Osteoblast (primary cell): ENCODE results near the gene ROCK2. TPM values are rescaled to one million over a fixed set of nuclear protein-coding genes. Genes with fewer than 3 reads are reported as not detected.

Experiments
- DNase-seq: peaks from one replicate; pipeline ENCODE4 v3.0.0; 2011; ENCODE audit warnings: low spot score, mixed read lengths; ENCODE audit not compliant: insufficient read length; ENCODE audit errors: missing footprints
- H2AFZ ChIP-seq: 2 replicates; pipeline ENCODE4 v1.6.0; 2011; ENCODE audit warnings: mild to moderate bottlenecking, low read length
- H3K27ac ChIP-seq: 2 replicates; pipeline ENCODE4 v1.5.1; 2011; ENCODE audit warnings: mild to moderate bottlenecking, low read depth, low read length, moderate library complexity
- H3K27me3 ChIP-seq: 2 replicates; pipeline ENCODE4 v1.6.0; 2012; ENCODE audit warnings: mild to moderate bottlenecking, control low read depth, inconsistent platforms, low read length, moderate library complexity; ENCODE audit not compliant: insufficient read depth
- H3K36me3 ChIP-seq: 2 replicates; pipeline ENCODE4 v1.5.1; 2011; ENCODE audit warnings: mild to moderate bottlenecking, low read length, control low read depth, moderate library complexity; ENCODE audit not compliant: insufficient read depth
- H3K4me1 ChIP-seq: 2 replicates; pipeline ENCODE4 v1.5.1; 2011; ENCODE audit warnings: mild to moderate bottlenecking, low read length, control low read depth, moderate library complexity; ENCODE audit not compliant: insufficient read depth
- H3K4me2 ChIP-seq: 2 replicates; pipeline ENCODE4 v1.6.0; 2011; ENCODE audit warnings: mild to moderate bottlenecking, low read length; ENCODE audit not compliant: insufficient read depth
- H3K4me3 ChIP-seq: fragments of 200-600 bp; sonication (generic); 3 replicates; pipeline ENCODE4 v1.5.1; 2012; ENCODE audit warnings: mild to moderate bottlenecking, low read length, inconsistent platforms; ENCODE audit not compliant: insufficient read depth
- H3K79me2 ChIP-seq: 2 replicates; pipeline ENCODE4 v1.6.0; 2012; ENCODE audit warnings: mild to moderate bottlenecking, low read length, control low read depth, inconsistent platforms; ENCODE audit not compliant: insufficient read depth
- H3K9me3 ChIP-seq: 2 replicates; pipeline ENCODE4 v1.5.1; 2011; ENCODE audit warnings: low read depth, low read length, control low read depth
- H4K20me1 ChIP-seq: 2 replicates; pipeline ENCODE4 v1.6.0; 2012; ENCODE audit warnings: mild to moderate bottlenecking, low read length, control low read depth; ENCODE audit not compliant: insufficient read depth
- total RNA-seq: library from RNA; depleted of rRNA; stranded (reverse); fragments of >200 nt; gene quantifications from 2 replicates; pipeline ENCODE4 v1.2.3, GENCODE V29; 2012
- TF ChIP-seq, protein P1 (sequence below): IDR thresholded peaks from 2 replicates; pipeline ENCODE4 v1.5.1; 2011; ENCODE audit warnings: mild to moderate bottlenecking, low read depth, low read length, moderate library complexity; ENCODE audit errors: extremely low read depth

The ROCK2 gene
- total RNA-seq, 1 donor = 59.7 TPM

- Histone ChIP-seq H3K27ac (no peak overlapping the region), H4K20me1 (peaks cover 55% of the 10 kb centered on the region), H3K4me3 (no peak overlapping the region), H3K9me3 (no peaks in the 10 kb centered on the region), H3K27me3 (no peaks in the 10 kb centered on the region), H3K79me2 (peaks cover 82% of the 10 kb centered on the region), H3K4me1 (no peaks in the 10 kb centered on the region), H3K4me2 (no peak overlapping the region), H2AFZ (no peak overlapping the region), H3K36me3 (no peaks in the 10 kb centered on the region)
- TF ChIP-seq, protein P1, sequence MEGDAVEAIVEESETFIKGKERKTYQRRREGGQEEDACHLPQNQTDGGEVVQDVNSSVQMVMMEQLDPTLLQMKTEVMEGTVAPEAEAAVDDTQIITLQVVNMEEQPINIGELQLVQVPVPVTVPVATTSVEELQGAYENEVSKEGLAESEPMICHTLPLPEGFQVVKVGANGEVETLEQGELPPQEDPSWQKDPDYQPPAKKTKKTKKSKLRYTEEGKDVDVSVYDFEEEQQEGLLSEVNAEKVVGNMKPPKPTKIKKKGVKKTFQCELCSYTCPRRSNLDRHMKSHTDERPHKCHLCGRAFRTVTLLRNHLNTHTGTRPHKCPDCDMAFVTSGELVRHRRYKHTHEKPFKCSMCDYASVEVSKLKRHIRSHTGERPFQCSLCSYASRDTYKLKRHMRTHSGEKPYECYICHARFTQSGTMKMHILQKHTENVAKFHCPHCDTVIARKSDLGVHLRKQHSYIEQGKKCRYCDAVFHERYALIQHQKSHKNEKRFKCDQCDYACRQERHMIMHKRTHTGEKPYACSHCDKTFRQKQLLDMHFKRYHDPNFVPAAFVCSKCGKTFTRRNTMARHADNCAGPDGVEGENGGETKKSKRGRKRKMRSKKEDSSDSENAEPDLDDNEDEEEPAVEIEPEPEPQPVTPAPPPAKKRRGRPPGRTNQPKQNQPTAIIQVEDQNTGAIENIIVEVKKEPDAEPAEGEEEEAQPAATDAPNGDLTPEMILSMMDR = no peak
- DNase-seq = no peak
Observed at GRCh38 chr2:11320698-11321492, 23.5 kb downstream of the ROCK2 start.

- Histone ChIP-seq H4K20me1 (peaks cover 54% of the 10 kb centered on the region), H3K9me3 (no peaks in the 10 kb centered on the region), H2AFZ (no peak overlapping the region), H3K4me3 (no peak overlapping the region), H3K36me3 (no peaks in the 10 kb centered on the region), H3K27ac (no peak overlapping the region), H3K27me3 (no peaks in the 10 kb centered on the region), H3K79me2 (peaks cover 81% of the 10 kb centered on the region), H3K4me2 (no peak overlapping the region), H3K4me1 (no peaks in the 10 kb centered on the region)
- TF ChIP-seq, protein P1 = no peak
- DNase-seq = no peak
Observed at GRCh38 chr2:11319939-11320338, 24.5 kb downstream of the ROCK2 start.

GRCh38 chr2:11315074-11315705 lies 29.2 kb downstream of the ROCK2 start:
- DNase-seq = no peak
- no peak overlapping the region for H3K4me3 ChIP-seq
- H4K20me1 ChIP-seq = peaks cover 63% of the 10 kb centered on the region
- peaks cover 80% of the 10 kb centered on the region for H3K79me2 ChIP-seq
- H3K27ac ChIP-seq = no peak overlapping the region
- H3K27me3 ChIP-seq = no peaks in the 10 kb centered on the region
- no peak overlapping the region for H2AFZ ChIP-seq
- H3K36me3 ChIP-seq = no peaks in the 10 kb centered on the region
- H3K9me3 ChIP-seq = no peaks in the 10 kb centered on the region
- H3K4me1 ChIP-seq = no peaks in the 10 kb centered on the region
- H3K4me2 ChIP-seq = no peak overlapping the region
- TF ChIP-seq, protein P1 = no peak

- H3K4me1 ChIP-seq = no peaks in the 10 kb centered on the region
- TF ChIP-seq, protein P1 = no peak
- H3K27me3 ChIP-seq = no peaks in the 10 kb centered on the region
- H2AFZ ChIP-seq = no peak overlapping the region
- H3K4me2 ChIP-seq = no peak overlapping the region
- no peak overlapping the region for H3K4me3 ChIP-seq
- H3K79me2 ChIP-seq = peaks cover 82% of the 10 kb centered on the region
- H3K9me3 ChIP-seq = no peaks in the 10 kb centered on the region
- DNase-seq = peak; percentile 47
- H3K27ac ChIP-seq = no peak overlapping the region
- H3K36me3 ChIP-seq = no peaks in the 10 kb centered on the region
- H4K20me1 ChIP-seq = peaks cover 63% of the 10 kb centered on the region
Observed at GRCh38 chr2:11314487-11314886, 29.9 kb downstream of the ROCK2 start.
